ENCODE results near the gene RAB6B. TPM values are rescaled to one million over a fixed set of nuclear protein-coding genes. Genes with fewer than 3 reads are reported as not detected.

The RAB6B gene
- total RNA-seq, 1 donor from 2014 or later: 0.65 TPM

DNA sequence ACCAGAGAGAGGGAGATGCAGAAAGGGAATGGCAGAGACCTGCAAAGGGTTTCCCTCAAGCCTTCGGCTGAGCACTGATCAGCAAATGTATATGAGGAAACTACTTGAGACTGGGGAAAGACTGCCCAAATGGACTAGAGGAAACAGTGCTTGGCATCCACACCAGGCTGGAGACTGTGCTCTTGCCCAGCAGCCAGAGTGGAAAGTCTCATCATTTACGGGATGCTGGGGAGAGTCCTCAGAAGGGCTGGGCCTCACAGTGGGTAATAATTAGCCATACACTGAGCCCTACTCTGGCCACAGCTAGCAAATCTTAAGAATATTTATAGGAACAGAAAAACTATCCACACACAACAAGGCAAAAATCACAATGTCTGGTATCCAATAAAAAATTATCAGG is 18.5 kb downstream of the RAB6B start:
- Mint-ChIP-seq H3K9me3 (peaks cover 10% of the 10 kb centered on the region), H3K36me3 (ENCODE audit: low read depth) (no peaks in the 10 kb centered on the region), H3K4me1 (ENCODE audit: low read depth) (peaks cover 10% of the 10 kb centered on the region), H3K27me3 (ENCODE audit: insufficient read depth) (peaks cover 12% of the 10 kb centered on the region), H3K27ac (no peak overlapping the region), H3K4me3 (no peak overlapping the region)
- DNase-seq (ENCODE audit: low spot score): no peak
- intact Hi-C loops (cut with micrococcal nuclease): no loop called here

DNA sequence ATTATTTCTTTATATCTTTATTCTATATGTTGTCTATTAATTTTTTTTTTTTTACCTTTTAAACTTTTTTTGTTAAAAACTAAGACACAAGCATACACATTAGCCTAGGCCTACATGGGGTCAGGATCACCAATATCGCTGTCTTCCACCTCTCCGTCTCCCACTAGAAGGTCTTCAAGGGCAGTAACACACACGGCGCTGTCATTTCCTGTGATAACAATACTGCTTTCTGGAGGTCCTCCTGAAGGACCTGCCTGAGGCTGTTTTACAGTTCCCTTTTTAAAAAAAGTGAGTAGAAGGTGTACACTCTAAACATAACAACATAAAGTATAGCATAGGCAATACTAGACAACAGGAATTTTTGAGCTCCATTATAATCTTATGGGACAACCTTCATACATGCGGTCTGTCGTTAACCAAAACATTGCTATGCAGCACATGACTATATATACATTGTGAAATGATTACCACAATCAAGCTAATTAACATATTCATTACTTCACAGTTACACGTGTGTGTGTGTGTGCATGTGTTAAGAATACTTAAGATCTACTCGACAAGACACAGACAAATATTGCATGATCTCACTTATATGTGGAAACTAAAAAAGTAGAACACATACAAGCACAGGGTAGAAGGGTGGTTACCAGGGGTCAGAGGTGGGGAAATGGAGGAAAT is 20.8 kb downstream of the RAB6B start:
- H3K27ac Mint-ChIP-seq: no peak overlapping the region
- intact Hi-C loops (cut with micrococcal nuclease): no loop called here
- H3K4me3 Mint-ChIP-seq: no peak overlapping the region
- H3K9me3 Mint-ChIP-seq: peaks cover 6% of the 10 kb centered on the region
- no peak for DNase-seq (ENCODE audit: low spot score)
- no peaks in the 10 kb centered on the region for H3K36me3 Mint-ChIP-seq (ENCODE audit: low read depth)
- no peaks in the 10 kb centered on the region for H3K4me1 Mint-ChIP-seq (ENCODE audit: low read depth)
- H3K27me3 Mint-ChIP-seq (ENCODE audit: insufficient read depth): peaks cover 15% of the 10 kb centered on the region

DNA sequence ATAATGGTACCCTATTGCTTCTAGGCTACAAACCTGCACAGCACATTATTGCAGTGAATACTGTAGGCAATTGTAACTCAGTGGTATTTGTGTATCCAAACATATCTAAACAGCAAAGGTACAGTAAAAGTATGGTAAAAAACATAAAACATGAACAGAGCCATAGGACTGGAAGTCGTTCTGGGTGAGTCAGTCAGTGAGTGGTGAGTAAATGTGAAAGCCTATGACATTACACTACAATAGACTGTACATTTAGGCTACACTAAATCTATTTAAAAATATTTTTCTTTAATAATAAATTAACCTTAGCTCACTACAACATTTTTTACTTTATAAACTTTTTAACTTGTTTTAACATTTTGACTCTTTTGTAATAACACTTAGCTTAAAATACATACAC is 21.3 kb downstream of the RAB6B start:
- DNase-seq (ENCODE audit: low spot score): no peak
- H3K27ac Mint-ChIP-seq: no peak overlapping the region
- intact Hi-C loops (cut with micrococcal nuclease): no loop called here
- peaks cover 6% of the 10 kb centered on the region for H3K9me3 Mint-ChIP-seq
- H3K36me3 Mint-ChIP-seq (ENCODE audit: low read depth): no peaks in the 10 kb centered on the region
- no peaks in the 10 kb centered on the region for H3K4me1 Mint-ChIP-seq (ENCODE audit: low read depth)
- peaks cover 15% of the 10 kb centered on the region for H3K27me3 Mint-ChIP-seq (ENCODE audit: insufficient read depth)
- H3K4me3 Mint-ChIP-seq: no peak overlapping the region

DNA sequence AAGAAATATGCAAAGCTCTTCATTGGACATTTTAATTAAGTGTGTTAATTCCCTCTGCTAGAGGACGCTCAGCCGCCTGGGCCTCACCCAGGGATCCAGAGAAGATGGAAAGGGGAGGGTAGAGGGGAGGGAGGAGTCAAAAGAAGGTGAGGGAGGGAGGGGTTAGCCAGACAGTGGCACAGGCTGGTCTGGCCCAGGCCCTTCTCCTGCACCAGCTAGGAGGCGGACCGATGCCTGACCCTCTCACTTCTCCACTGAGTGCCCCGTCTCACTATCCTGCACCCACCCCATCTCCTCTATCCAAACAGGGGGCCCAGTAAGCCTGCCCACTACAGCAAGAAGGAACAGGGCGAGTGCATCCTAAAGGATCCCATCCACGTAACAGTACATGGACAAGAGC is 22.9 kb downstream of the RAB6B start:
- Mint-ChIP-seq H3K4me1 (ENCODE audit: low read depth) (no peaks in the 10 kb centered on the region), H3K27me3 (ENCODE audit: insufficient read depth) (peaks cover 15% of the 10 kb centered on the region), H3K4me3 (no peak overlapping the region), H3K27ac (no peak overlapping the region), H3K9me3 (no peaks in the 10 kb centered on the region), H3K36me3 (ENCODE audit: low read depth) (no peaks in the 10 kb centered on the region)
- intact Hi-C loops (cut with micrococcal nuclease): no loop called here
- DNase-seq (ENCODE audit: low spot score): no peak

DNA sequence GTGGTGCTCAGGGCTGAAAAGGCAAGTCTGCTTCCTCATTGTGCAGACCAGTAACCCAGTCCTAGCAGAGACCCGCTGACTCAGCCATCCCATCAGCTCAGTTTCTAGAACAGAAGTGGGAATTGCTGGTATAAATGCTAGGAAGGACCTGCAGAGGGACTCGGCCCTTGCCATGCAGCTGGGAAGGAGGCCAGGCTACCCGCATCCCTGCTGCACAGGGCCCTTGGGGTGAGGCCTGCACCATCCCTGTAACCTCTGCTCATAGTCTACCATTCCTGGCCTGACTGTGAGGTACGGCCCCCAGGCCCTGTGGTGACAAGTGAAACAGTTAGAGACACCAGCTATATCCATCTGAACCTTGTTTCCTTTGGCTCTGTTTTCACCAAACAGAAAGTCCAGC is 23.5 kb downstream of the RAB6B start:
- no peaks in the 10 kb centered on the region for H3K9me3 Mint-ChIP-seq
- H3K27me3 Mint-ChIP-seq (ENCODE audit: insufficient read depth): peaks cover 12% of the 10 kb centered on the region
- no peaks in the 10 kb centered on the region for H3K4me1 Mint-ChIP-seq (ENCODE audit: low read depth)
- H3K4me3 Mint-ChIP-seq: no peak overlapping the region
- intact Hi-C loops (cut with micrococcal nuclease): no loop called here
- H3K27ac Mint-ChIP-seq: no peak overlapping the region
- no peak for DNase-seq (ENCODE audit: low spot score)
- H3K36me3 Mint-ChIP-seq (ENCODE audit: low read depth): no peaks in the 10 kb centered on the region

DNA sequence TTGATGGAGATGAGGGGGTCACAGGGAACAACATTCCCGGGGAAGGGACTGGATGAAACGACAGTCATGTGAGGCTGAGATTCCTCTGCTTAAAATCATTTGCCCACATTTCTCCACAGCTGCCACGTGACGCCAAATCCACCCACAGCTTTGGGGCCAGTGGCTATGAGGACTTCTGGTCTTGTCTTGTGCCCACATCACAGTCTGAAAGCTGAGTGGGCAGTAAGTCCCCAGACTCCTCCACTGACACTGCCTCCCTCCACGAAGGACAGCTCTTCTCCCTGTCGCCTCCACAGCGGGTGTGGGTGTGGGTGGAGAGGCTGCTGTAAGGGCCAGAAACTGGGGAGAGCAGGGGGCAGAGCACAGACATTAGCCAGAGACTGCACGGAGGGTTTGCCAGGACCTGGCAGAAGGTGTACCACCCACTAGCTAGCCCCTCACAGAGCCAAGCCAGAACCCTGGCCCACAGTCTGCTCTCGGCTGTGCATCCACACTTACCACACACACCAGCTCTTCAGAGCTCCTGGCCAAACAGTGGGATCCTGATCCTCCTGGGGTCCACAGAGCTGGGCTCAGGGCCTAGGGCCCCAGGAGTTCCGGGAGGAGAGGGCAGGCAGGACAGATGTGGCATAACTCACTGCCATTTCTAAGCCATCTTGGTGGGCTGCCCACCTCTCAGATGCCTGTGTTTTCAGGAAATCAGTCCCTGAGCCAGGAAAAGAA is 24.2 kb downstream of the RAB6B start:
- H3K4me1 Mint-ChIP-seq (ENCODE audit: low read depth): no peaks in the 10 kb centered on the region

DNA sequence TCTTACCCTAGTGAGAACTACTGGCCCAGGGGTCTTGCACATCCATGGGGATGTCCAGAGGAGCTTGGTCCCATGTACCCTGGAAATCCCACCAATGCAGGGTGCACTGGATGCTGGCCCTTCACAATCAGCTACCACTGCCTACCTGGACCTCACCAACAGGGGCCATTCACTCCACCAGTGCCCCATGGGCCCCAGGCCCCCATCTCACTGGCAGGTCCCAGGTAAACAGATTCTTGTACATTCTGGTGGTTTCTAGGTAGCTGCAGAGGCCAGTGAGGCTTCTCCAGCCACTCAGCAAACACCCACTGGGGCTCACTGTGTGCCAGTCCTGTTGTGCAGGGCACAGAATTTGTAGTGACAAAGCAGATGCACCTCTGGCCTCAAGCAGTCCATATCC is 24.9 kb downstream of the RAB6B start:
- DNase-seq (ENCODE audit: low spot score): no peak
- H3K9me3 Mint-ChIP-seq: no peaks in the 10 kb centered on the region
- intact Hi-C loops (cut with micrococcal nuclease): no loop called here
- H3K36me3 Mint-ChIP-seq (ENCODE audit: low read depth): no peaks in the 10 kb centered on the region
- H3K27ac Mint-ChIP-seq: no peak overlapping the region
- no peak overlapping the region for H3K4me3 Mint-ChIP-seq
- H3K4me1 Mint-ChIP-seq (ENCODE audit: low read depth): no peaks in the 10 kb centered on the region
- peaks cover 9% of the 10 kb centered on the region for H3K27me3 Mint-ChIP-seq (ENCODE audit: insufficient read depth)

More for the DNA sequence above, 24.2 kb downstream of the RAB6B start:
- intact Hi-C loops (cut with micrococcal nuclease): no loop called here
- no peak for DNase-seq (ENCODE audit: low spot score)
- no peak overlapping the region for H3K27ac Mint-ChIP-seq
- no peak overlapping the region for H3K4me3 Mint-ChIP-seq
- H3K36me3 Mint-ChIP-seq (ENCODE audit: low read depth): no peaks in the 10 kb centered on the region
- H3K27me3 Mint-ChIP-seq (ENCODE audit: insufficient read depth): peaks cover 9% of the 10 kb centered on the region
- H3K9me3 Mint-ChIP-seq: no peaks in the 10 kb centered on the region

DNA sequence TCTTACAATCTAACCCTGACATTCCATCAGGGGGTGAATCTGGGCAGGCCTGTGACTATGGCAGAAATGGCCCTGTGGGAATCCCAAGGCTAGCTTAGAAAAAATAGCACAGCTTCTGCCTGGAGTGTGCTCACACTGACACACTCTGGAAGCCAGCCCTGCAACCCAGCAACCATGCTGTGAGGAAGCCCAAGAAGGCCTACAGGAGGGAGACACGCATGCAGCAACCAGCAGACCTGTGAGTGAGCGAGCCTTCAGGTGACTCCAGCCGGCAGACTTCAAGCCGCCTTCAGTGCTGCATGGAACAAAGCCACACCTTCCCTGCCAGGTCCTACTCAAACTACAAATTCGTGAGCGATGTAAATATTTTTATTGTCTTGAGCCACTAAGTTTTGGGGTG is 26.1 kb downstream of the RAB6B start:
- no peak for DNase-seq (ENCODE audit: low spot score)
- H3K27me3 Mint-ChIP-seq (ENCODE audit: insufficient read depth): peaks cover 4% of the 10 kb centered on the region
- no peaks in the 10 kb centered on the region for H3K4me1 Mint-ChIP-seq (ENCODE audit: low read depth)
- H3K4me3 Mint-ChIP-seq: no peak overlapping the region
- H3K27ac Mint-ChIP-seq: no peak overlapping the region
- H3K36me3 Mint-ChIP-seq (ENCODE audit: low read depth): no peaks in the 10 kb centered on the region
- intact Hi-C loops (cut with micrococcal nuclease): no loop called here
- H3K9me3 Mint-ChIP-seq: no peaks in the 10 kb centered on the region

DNA sequence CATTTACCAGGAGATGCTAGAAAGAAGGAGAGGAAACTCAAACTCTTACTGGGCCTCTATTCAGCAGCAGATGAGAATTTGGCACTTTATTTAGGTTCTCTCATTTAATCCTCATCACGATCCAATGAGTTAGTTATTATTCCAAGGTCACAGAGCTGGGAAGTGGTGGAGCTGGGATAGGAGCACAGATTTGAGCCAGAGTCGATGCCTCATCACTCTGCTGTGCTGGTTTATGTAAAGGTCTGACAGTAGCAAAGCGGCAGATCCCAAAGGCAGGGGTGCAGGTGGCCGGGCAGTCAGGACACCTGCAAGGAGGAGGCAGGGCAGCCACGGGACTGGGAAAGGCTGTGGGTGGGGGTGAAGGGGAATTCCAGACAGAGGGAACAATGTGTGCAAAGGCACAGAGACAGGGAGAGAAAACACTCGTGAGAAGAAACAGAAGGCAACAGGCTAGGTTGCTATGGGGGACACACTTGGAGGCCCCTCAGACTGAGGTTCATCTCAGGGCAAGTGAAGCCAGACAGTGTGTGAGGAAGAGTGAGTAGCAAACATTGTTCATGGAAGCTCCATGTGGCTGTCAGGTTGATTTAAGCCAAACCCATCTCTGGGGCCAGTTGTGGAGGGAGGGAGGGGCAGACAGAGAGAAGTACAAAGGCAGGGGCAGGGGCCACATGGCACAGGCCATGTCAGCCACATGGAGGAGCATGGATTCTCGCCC is 26.8 kb downstream of the RAB6B start:
- DNase-seq (ENCODE audit: low spot score): no peak
- Mint-ChIP-seq H3K4me3 (no peak overlapping the region), H3K9me3 (no peaks in the 10 kb centered on the region), H3K27ac (no peak overlapping the region), H3K27me3 (ENCODE audit: insufficient read depth) (peaks cover 4% of the 10 kb centered on the region), H3K36me3 (ENCODE audit: low read depth) (no peaks in the 10 kb centered on the region), H3K4me1 (ENCODE audit: low read depth) (no peaks in the 10 kb centered on the region)
- intact Hi-C loops (cut with micrococcal nuclease): no loop called here

DNA sequence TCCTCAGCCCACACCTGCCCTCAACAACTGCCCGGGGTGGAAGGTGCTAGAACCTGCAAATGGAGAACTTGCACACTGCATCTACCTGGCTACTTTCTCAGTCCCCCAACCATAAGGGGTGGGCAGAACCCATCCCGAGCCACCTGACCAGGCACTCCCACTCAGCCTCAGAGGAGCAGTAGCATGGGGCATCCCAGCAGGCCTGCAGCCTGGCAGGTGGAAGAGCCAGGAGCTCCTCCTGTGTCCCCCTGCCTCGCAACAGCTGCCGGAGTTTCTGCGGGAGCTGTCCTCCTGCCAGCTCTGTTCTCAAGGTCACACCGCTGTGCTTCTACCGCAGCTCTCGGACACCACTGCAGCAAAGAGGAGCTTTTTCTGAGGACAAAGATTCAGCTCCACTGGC is 27.5 kb downstream of the RAB6B start:
- Mint-ChIP-seq H3K4me3 (no peak overlapping the region), H3K27ac (no peak overlapping the region), H3K4me1 (ENCODE audit: low read depth) (no peaks in the 10 kb centered on the region), H3K9me3 (no peaks in the 10 kb centered on the region), H3K36me3 (ENCODE audit: low read depth) (no peaks in the 10 kb centered on the region), H3K27me3 (ENCODE audit: insufficient read depth) (peaks cover 4% of the 10 kb centered on the region)
- DNase-seq (ENCODE audit: low spot score): no peak
- intact Hi-C loops (cut with micrococcal nuclease): no loop called here

DNA sequence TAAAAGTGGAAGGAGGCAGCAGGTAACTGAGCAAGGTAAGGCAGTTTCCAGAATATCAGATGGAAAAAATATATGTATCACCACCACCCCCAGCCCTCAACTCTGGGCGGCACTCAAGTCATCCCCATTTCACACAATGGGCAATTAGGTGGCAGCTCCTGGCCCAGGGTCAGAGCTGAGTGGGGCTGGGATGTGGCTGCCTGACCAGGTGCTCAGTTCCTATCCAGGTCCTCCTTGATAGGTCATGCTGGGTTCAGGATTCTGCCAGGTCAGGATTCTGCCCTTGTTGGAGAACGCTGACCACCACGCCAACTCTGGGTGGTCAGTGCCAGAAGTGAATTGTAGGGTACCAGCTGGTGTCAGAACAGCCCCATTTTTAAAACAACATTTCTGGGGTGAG is 29.5 kb downstream of the RAB6B start:
- Mint-ChIP-seq H3K27ac (no peak overlapping the region), H3K36me3 (ENCODE audit: low read depth) (no peaks in the 10 kb centered on the region), H3K4me1 (ENCODE audit: low read depth) (no peaks in the 10 kb centered on the region), H3K27me3 (ENCODE audit: insufficient read depth) (peaks cover 8% of the 10 kb centered on the region), H3K4me3 (no peak overlapping the region), H3K9me3 (no peaks in the 10 kb centered on the region)
- intact Hi-C loops (cut with micrococcal nuclease): no loop called here
- no peak for DNase-seq (ENCODE audit: low spot score)

DNA sequence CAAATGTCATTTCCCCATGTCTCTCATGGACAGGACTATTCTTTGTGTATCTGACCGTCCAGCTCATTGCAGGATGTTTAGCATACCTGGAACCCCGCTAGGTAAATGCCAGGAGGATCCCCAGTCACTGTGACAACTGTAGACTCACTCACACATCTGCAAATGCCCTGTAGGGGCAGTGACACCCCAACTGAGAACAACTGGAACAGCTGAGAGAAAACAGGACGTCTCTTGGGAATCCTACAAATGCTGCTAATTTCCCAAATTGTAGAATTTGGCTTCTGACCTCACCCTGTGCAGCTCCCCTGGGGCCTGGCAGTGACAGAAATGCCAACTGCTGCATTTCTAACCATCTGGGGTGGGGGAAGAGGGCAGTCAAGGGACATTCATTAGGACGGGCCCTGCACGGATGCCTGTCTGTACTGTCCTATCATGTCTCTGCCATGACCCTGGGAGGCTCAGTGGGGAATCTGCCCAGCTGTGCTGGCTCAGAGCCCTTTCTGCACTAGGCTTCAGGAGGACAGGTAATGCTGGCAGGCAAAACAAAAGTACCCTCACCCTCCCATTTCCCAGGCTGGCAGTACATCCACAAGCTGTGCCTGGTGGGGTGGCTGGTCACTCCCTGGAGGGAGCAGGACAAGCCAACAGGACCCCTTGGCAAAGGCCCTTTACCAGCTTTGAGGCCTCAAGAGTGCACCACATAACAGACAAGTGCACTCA is 30.4 kb downstream of the RAB6B start:
- Mint-ChIP-seq H3K36me3 (ENCODE audit: low read depth) (no peaks in the 10 kb centered on the region), H3K27me3 (ENCODE audit: insufficient read depth) (peaks cover 9% of the 10 kb centered on the region), H3K4me3 (no peak overlapping the region), H3K4me1 (ENCODE audit: low read depth) (no peaks in the 10 kb centered on the region), H3K27ac (no peak overlapping the region), H3K9me3 (no peaks in the 10 kb centered on the region)
- intact Hi-C loops (cut with micrococcal nuclease): no loop called here
- no peak for DNase-seq (ENCODE audit: low spot score)

DNA sequence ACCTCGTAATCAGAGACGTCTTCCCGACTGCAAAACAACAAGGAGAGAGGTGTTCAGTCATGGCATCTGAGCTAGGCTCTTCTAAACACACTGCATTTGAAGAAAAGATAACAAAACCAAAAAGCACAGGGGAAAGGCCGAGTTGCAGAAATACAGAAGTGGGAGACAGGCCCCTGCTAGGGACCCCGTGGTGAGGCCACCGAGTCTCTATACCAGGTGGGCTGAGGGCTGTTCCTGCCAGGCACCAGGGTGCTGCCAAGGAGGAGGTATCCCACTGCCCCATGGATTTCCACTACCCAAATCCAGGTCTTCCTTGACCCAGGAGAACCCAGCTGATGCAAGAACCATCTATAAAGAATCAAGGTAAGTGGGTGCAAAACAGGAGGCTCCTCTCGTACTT is 31.1 kb downstream of the RAB6B start:
- DNase-seq (ENCODE audit: low spot score): no peak
- Mint-ChIP-seq H3K27me3 (ENCODE audit: insufficient read depth) (peaks cover 6% of the 10 kb centered on the region), H3K4me1 (ENCODE audit: low read depth) (no peaks in the 10 kb centered on the region), H3K9me3 (no peaks in the 10 kb centered on the region), H3K27ac (no peak overlapping the region), H3K4me3 (no peak overlapping the region), H3K36me3 (ENCODE audit: low read depth) (no peaks in the 10 kb centered on the region)
- intact Hi-C loops (cut with micrococcal nuclease): no loop called here
